Hepatocyte (in vitro differentiated cells): ENCODE measurements around the gene SLC16A14. TPM values are rescaled to one million over a fixed set of nuclear protein-coding genes. Genes with fewer than 3 reads are reported as not detected.

ENCODE experiments used
- DNase-seq: peaks from one replicate; pipeline ENCODE4 v3.0.0-alpha.2; 2016; ENCODE audit warnings: low spot score
- H2AFZ ChIP-seq: fragments of 200-600 bp; sonication (generic); 2 replicates; pipeline ENCODE4 v1.6.0; 2016; ENCODE audit warnings: antibody characterized with exemption, mild to moderate bottlenecking
- H3K27ac ChIP-seq: fragments of 200-600 bp; sonication (generic); 2 replicates; pipeline ENCODE4 v1.5.1; 2016; ENCODE audit warnings: mild to moderate bottlenecking
- H3K27me3 ChIP-seq: fragments of 200-600 bp; sonication (generic); 2 replicates; pipeline ENCODE4 v1.6.1; 2016
- H3K36me3 ChIP-seq: fragments of 200-600 bp; sonication (generic); replicated peaks from 2 replicates; pipeline ENCODE4 v1.5.1; 2016; ENCODE audit warnings: low read depth; ENCODE audit not compliant: insufficient read depth
- H3K4me1 ChIP-seq: fragments of 200-600 bp; sonication (generic); 2 replicates; pipeline ENCODE4 v1.5.1; 2016; ENCODE audit warnings: mild to moderate bottlenecking, moderate library complexity; ENCODE audit not compliant: insufficient read depth
- H3K4me2 ChIP-seq: fragments of 200-600 bp; sonication (generic); 2 replicates; pipeline ENCODE4 v1.6.0; 2016
- H3K4me3 ChIP-seq: fragments of 200-600 bp; sonication (generic); 2 replicates; pipeline ENCODE4 v1.5.1; 2016; ENCODE audit warnings: mild to moderate bottlenecking
- H3K79me2 ChIP-seq: fragments of 200-600 bp; sonication (generic); 2 replicates; pipeline ENCODE4 v1.6.0; 2017; ENCODE audit warnings: mild to moderate bottlenecking
- H3K9me2 ChIP-seq: fragments of 200-600 bp; sonication (generic); replicated peaks from 2 replicates; pipeline ENCODE4 v1.6.0; 2017; ENCODE audit warnings: mild to moderate bottlenecking; ENCODE audit not compliant: insufficient read depth
- H3K9me3 ChIP-seq: fragments of 200-600 bp; sonication (generic); 2 replicates; pipeline ENCODE4 v1.5.1; 2016; ENCODE audit warnings: low read depth, mild to moderate bottlenecking
- H4K20me1 ChIP-seq: fragments of 200-600 bp; sonication (generic); 2 replicates; pipeline ENCODE4 v1.6.0; 2016; ENCODE audit warnings: mild to moderate bottlenecking; ENCODE audit not compliant: insufficient read depth, poor library complexity, severe bottlenecking
- CTCF ChIP-seq: fragments of 200-600 bp; sonication (generic); IDR thresholded peaks from 2 replicates; pipeline ENCODE4 v1.5.1; 2016; ENCODE audit warnings: antibody characterized with exemption, mild to moderate bottlenecking; ENCODE audit not compliant: poor library complexity
- EZH2 ChIP-seq: fragments of 200-600 bp; sonication (generic); IDR thresholded peaks from 2 replicates; pipeline ENCODE4 v1.6.1; 2016; ENCODE audit warnings: antibody characterized with exemption, mild to moderate bottlenecking, borderline replicate concordance
- EZH2phosphoT487 ChIP-seq: fragments of 200-600 bp; sonication (generic); IDR thresholded peaks from one replicate; pipeline ENCODE4 v1.6.1; 2018; ENCODE audit warnings: antibody characterized with exemption, mild to moderate bottlenecking, low read depth, moderate library complexity; ENCODE audit not compliant: unreplicated experiment, severe bottlenecking
- WGBS: methylation state at CpG from one replicate; pipeline ENCODE4 v1.1.6; 2016; ENCODE audit warnings: low lambda C conversion rate; ENCODE audit errors: missing lambda C conversion rate; 5-methylcytosine and 5-hydroxymethylcytosine counted together
- polyA plus RNA-seq: library from polyadenylated mRNA; unstranded; fragments of >200 nt; fragmentation: Nextera tagmentation; extraction: Ambion mirVana; gene quantifications from 2 replicates; pipeline ENCODE4 v1.2.1, GENCODE V29; 2016
- total RNA-seq: library from RNA; depleted of rRNA; stranded (reverse); fragments of >200 nt; gene quantifications from 2 replicates; pipeline ENCODE4 v1.2.3, GENCODE V29; 2014

SLC16A14 gene
- total and polyA plus RNA-seq, 2 experiments from 2014 or later: 1.3 to 2.1 TPM

- Histone ChIP-seq H3K27me3 (no peaks in the 10 kb centered on the region), H2AFZ (no peak overlapping the region), H3K27ac (no peak overlapping the region), H3K4me3 (no peak overlapping the region), H3K4me2 (no peak overlapping the region), H3K9me3 (no peaks in the 10 kb centered on the region), H3K9me2 (no peaks in the 10 kb centered on the region), H3K79me2 (no peaks in the 10 kb centered on the region), H4K20me1 (no peaks in the 10 kb centered on the region), H3K4me1 (no peaks in the 10 kb centered on the region), H3K36me3 (no peaks in the 10 kb centered on the region)
- TF ChIP-seq EZH2 (no peak), CTCF (no peak), EZH2phosphoT487 (no peak)
- 88% methylated on average over 3 of the region's 3 CpGs for WGBS
- DNase-seq: no peak
Measured at GRCh38 chr2:230097424-230097823, 28.7 kb upstream of the SLC16A14 start.

GRCh38 chr2:230090967-230091366 is 22.2 kb upstream of the SLC16A14 start:
- 85% methylated on average over 2 of the region's 2 CpGs for WGBS
- H3K27ac ChIP-seq: no peak overlapping the region
- no peak overlapping the region for H2AFZ ChIP-seq
- no peak overlapping the region for H3K4me3 ChIP-seq
- no peaks in the 10 kb centered on the region for H3K79me2 ChIP-seq
- H3K27me3 ChIP-seq: no peaks in the 10 kb centered on the region
- H3K4me1 ChIP-seq: no peaks in the 10 kb centered on the region
- no peaks in the 10 kb centered on the region for H3K9me3 ChIP-seq
- TF ChIP-seq CTCF (no peak), EZH2phosphoT487 (no peak), EZH2 (no peak)
- no peak for DNase-seq
- no peak overlapping the region for H3K4me2 ChIP-seq
- H3K36me3 ChIP-seq: no peaks in the 10 kb centered on the region
- no peaks in the 10 kb centered on the region for H4K20me1 ChIP-seq
- H3K9me2 ChIP-seq: no peaks in the 10 kb centered on the region

GRCh38 chr2:230085201-230085600 is 16.5 kb upstream of the SLC16A14 start:
- Histone ChIP-seq H3K4me3 (no peak overlapping the region), H3K27ac (no peak overlapping the region), H3K4me1 (no peaks in the 10 kb centered on the region), H4K20me1 (no peaks in the 10 kb centered on the region), H3K4me2 (no peak overlapping the region), H3K36me3 (no peaks in the 10 kb centered on the region), H3K27me3 (no peaks in the 10 kb centered on the region), H3K9me2 (no peaks in the 10 kb centered on the region), H2AFZ (no peak overlapping the region), H3K79me2 (no peaks in the 10 kb centered on the region), H3K9me3 (no peaks in the 10 kb centered on the region)
- no peak for DNase-seq
- 90% methylated on average over 7 of the region's 7 CpGs for WGBS
- TF ChIP-seq EZH2phosphoT487 (no peak), CTCF (no peak), EZH2 (no peak)
